ENCODE data around the gene FRMD7. TPM values are rescaled to one million over a fixed set of nuclear protein-coding genes. Genes with fewer than 3 reads are reported as not detected.

The FRMD7 gene
- total and polyA plus RNA-seq, 4 donors: 0.03 TPM; not detected in 3

GRCh38 chrX:132077414-132077813 lies 50.4 kb downstream of the FRMD7 start:
- H3K9ac ChIP-seq (ENCODE audit: insufficient read depth in 1 of 2, low read length in 2 of 2): no peak overlapping the region
- H3K36me3 ChIP-seq (ENCODE audit: control insufficient read depth in 4 of 4, insufficient read depth in 4 of 4, low read length in 4 of 4): no peaks in the 10 kb centered on the region
- no peak for TF ChIP-seq CTCF (IDR thresholded peaks at IDR 0.05; ENCODE audit: control extremely low read depth, extremely low read depth)
- DNase-seq: no peak
- no peaks in the 10 kb centered on the region for H3K4me1 ChIP-seq (ENCODE audit: control insufficient read depth in 5 of 5, insufficient read depth in 5 of 5, low read length in 5 of 5)
- H3K27me3 ChIP-seq (ENCODE audit: control insufficient read depth in 3 of 3, insufficient read depth in 3 of 3, low read length in 2 of 3): peaks cover 2 to 76% (median 16%) of the 10 kb centered on the region in 3 donors
- H3K27ac ChIP-seq (ENCODE audit: low read depth in 1 of 2, low read length in 1 of 2): no peak overlapping the region
- no peaks in the 10 kb centered on the region for H3K9me3 ChIP-seq (ENCODE audit: control insufficient read depth in 4 of 4, insufficient read depth in 3 of 4, low read length in 3 of 4)
- no peak for ATAC-seq (ENCODE audit: insufficient read depth, low FRiP score)
- no peak overlapping the region for H3K4me3 ChIP-seq
- 77 to 78% methylated on average over 1 of the region's 1 CpG for WGBS, 2 donors

GRCh38 chrX:132071254-132071653 lies 56.6 kb downstream of the FRMD7 start:
- H3K36me3 ChIP-seq (ENCODE audit: control insufficient read depth in 4 of 4, insufficient read depth in 4 of 4, low read length in 4 of 4): no peaks in the 10 kb centered on the region
- no peaks in the 10 kb centered on the region for H3K9me3 ChIP-seq (ENCODE audit: control insufficient read depth in 4 of 4, insufficient read depth in 3 of 4, low read length in 3 of 4)
- no peak overlapping the region for H3K27ac ChIP-seq (ENCODE audit: low read depth in 1 of 2, low read length in 1 of 2)
- DNase-seq: peak in 2 of 3 donors; percentile 1 to 35
- ATAC-seq (ENCODE audit: insufficient read depth, low FRiP score): no peak
- no peaks in the 10 kb centered on the region for H3K4me1 ChIP-seq (ENCODE audit: control insufficient read depth in 5 of 5, insufficient read depth in 5 of 5, low read length in 5 of 5)
- TF ChIP-seq CTCF (IDR thresholded peaks at IDR 0.05; ENCODE audit: control extremely low read depth, extremely low read depth): no peak
- H3K27me3 ChIP-seq (ENCODE audit: control insufficient read depth in 3 of 3, insufficient read depth in 3 of 3, low read length in 2 of 3): peaks cover 0 to 61% (median 20%) of the 10 kb centered on the region in 3 donors
- H3K9ac ChIP-seq (ENCODE audit: insufficient read depth in 1 of 2, low read length in 2 of 2): no peak overlapping the region
- no peak overlapping the region for H3K4me3 ChIP-seq

GRCh38 chrX:132068405-132068804 lies 59.4 kb downstream of the FRMD7 start:
- Histone ChIP-seq H3K4me3 (no peak overlapping the region), H3K36me3 (ENCODE audit: control insufficient read depth in 4 of 4, insufficient read depth in 4 of 4, low read length in 4 of 4) (no peaks in the 10 kb centered on the region), H3K9me3 (ENCODE audit: control insufficient read depth in 4 of 4, insufficient read depth in 3 of 4, low read length in 3 of 4) (no peaks in the 10 kb centered on the region), H3K27ac (ENCODE audit: low read depth in 1 of 2, low read length in 1 of 2) (no peak overlapping the region), H3K27me3 (ENCODE audit: control insufficient read depth in 3 of 3, insufficient read depth in 3 of 3, low read length in 2 of 3) (peaks cover 0 to 61% (median 26%) of the 10 kb centered on the region in 3 donors), H3K9ac (ENCODE audit: insufficient read depth in 1 of 2, low read length in 2 of 2) (no peak overlapping the region), H3K4me1 (ENCODE audit: control insufficient read depth in 5 of 5, insufficient read depth in 5 of 5, low read length in 5 of 5) (no peaks in the 10 kb centered on the region)
- 64 to 95% methylated on average over 1 of the region's 1 CpG for WGBS, 2 donors
- no peak for TF ChIP-seq CTCF (IDR thresholded peaks at IDR 0.05; ENCODE audit: control extremely low read depth, extremely low read depth)
- DNase-seq (no peak), ATAC-seq (ENCODE audit: insufficient read depth, low FRiP score) (no peak)

- ATAC-seq (ENCODE audit: insufficient read depth, low FRiP score): no peak
- 61 to 98% methylated on average over 4 of the region's 4 CpGs for WGBS, 2 donors
These were observed 64.0 kb downstream of the FRMD7 start for GRCh38 chrX:132063862-132064261.

More at GRCh38 chrX:132063862-132064261, 64.0 kb downstream of the FRMD7 start:
- no peaks in the 10 kb centered on the region for H3K36me3 ChIP-seq (ENCODE audit: control insufficient read depth in 4 of 4, insufficient read depth in 4 of 4, low read length in 4 of 4)
- TF ChIP-seq CTCF (IDR thresholded peaks at IDR 0.05; ENCODE audit: control extremely low read depth, extremely low read depth): no peak
- H3K27me3 ChIP-seq (ENCODE audit: control insufficient read depth in 3 of 3, insufficient read depth in 3 of 3, low read length in 2 of 3): peaks cover 0 to 50% (median 39%) of the 10 kb centered on the region in 3 donors
- H3K4me3 ChIP-seq: no peak overlapping the region
- no peak overlapping the region for H3K27ac ChIP-seq (ENCODE audit: low read depth in 1 of 2, low read length in 1 of 2)
- no peaks in the 10 kb centered on the region for H3K4me1 ChIP-seq (ENCODE audit: control insufficient read depth in 5 of 5, insufficient read depth in 5 of 5, low read length in 5 of 5)
- DNase-seq: no peak
- H3K9ac ChIP-seq (ENCODE audit: insufficient read depth in 1 of 2, low read length in 2 of 2): no peak overlapping the region
- no peaks in the 10 kb centered on the region for H3K9me3 ChIP-seq (ENCODE audit: control insufficient read depth in 4 of 4, insufficient read depth in 3 of 4, low read length in 3 of 4)

Data from lung (tissue), 12 donors.